RWPE2 (cell line): ENCODE data around the gene SPATA17.

Experiments used
- ATAC-seq: fragments of 200-7000 bp; cut with Tn5 transposase; 3 replicates; pipeline ENCODE4 v1.9.1; 2021; ENCODE audit warnings: low read depth
- DNase-seq: peaks from one replicate; pipeline ENCODE4 v3.0.0-alpha.2; 2020; ENCODE audit warnings: low spot score
- H3K27ac ChIP-seq: fragments of 450-650 bp; 2 replicates; pipeline ENCODE4 v1.5.1; 2017; ENCODE audit warnings: mild to moderate bottlenecking; ENCODE audit not compliant: poor library complexity, severe bottlenecking
- H3K27me3 ChIP-seq: fragments of 250-450 bp; sonication (Bioruptor Pico); 2 replicates; pipeline ENCODE4 v1.5.1; 2021; ENCODE audit warnings: mild to moderate bottlenecking, moderate library complexity; ENCODE audit not compliant: insufficient read depth, poor library complexity, severe bottlenecking
- H3K36me3 ChIP-seq: fragments of 250-450 bp; sonication (Bioruptor Pico); 2 replicates; pipeline ENCODE4 v1.5.1; 2020; ENCODE audit warnings: low read depth, mild to moderate bottlenecking, moderate library complexity
- H3K4me1 ChIP-seq: fragments of 250-450 bp; sonication (Bioruptor Pico); 2 replicates; pipeline ENCODE4 v1.5.1; 2021; ENCODE audit warnings: mild to moderate bottlenecking, moderate library complexity; ENCODE audit not compliant: insufficient read depth, poor library complexity, severe bottlenecking
- H3K4me3 ChIP-seq: fragments of 250-450 bp; sonication (Bioruptor Pico); 2 replicates; pipeline ENCODE4 v1.5.1; 2021; ENCODE audit warnings: mild to moderate bottlenecking, moderate library complexity; ENCODE audit not compliant: severe bottlenecking
- H3K9me3 ChIP-seq: fragments of 250-450 bp; sonication (Bioruptor Pico); 2 replicates; pipeline ENCODE4 v1.5.1; 2021; ENCODE audit warnings: mild to moderate bottlenecking, moderate library complexity; ENCODE audit not compliant: severe bottlenecking
- CTCF ChIP-seq: fragments of 450-650 bp; IDR thresholded peaks from one replicate; pipeline ENCODE4 v1.5.1; 2017; ENCODE audit warnings: mild to moderate bottlenecking, moderate library complexity; ENCODE audit not compliant: poor library complexity, severe bottlenecking

Gene SPATA17

GRCh38 chr1:217721692-217722091 is 90.5 kb downstream of the SPATA17 start:
- TF ChIP-seq CTCF = no peak
- H3K4me3 ChIP-seq = no peak overlapping the region
- H3K27me3 ChIP-seq = no peaks in the 10 kb centered on the region
- no peak for ATAC-seq
- H3K36me3 ChIP-seq = no peaks in the 10 kb centered on the region
- H3K4me1 ChIP-seq = no peaks in the 10 kb centered on the region
- H3K9me3 ChIP-seq = no peaks in the 10 kb centered on the region
- no peak for DNase-seq
- no peak overlapping the region for H3K27ac ChIP-seq

GRCh38 chr1:217734973-217735372 is 103.8 kb downstream of the SPATA17 start:
- H3K4me1 ChIP-seq = no peaks in the 10 kb centered on the region
- H3K27me3 ChIP-seq = no peaks in the 10 kb centered on the region
- DNase-seq (no peak), ATAC-seq (no peak)
- H3K27ac ChIP-seq = no peak overlapping the region
- no peaks in the 10 kb centered on the region for H3K9me3 ChIP-seq
- no peak overlapping the region for H3K4me3 ChIP-seq
- no peaks in the 10 kb centered on the region for H3K36me3 ChIP-seq
- no peak for TF ChIP-seq CTCF

GRCh38 chr1:217747156-217747769 is 116.1 kb downstream of the SPATA17 start:
- ATAC-seq = no peak
- TF ChIP-seq CTCF = peak; percentile 74
- Histone ChIP-seq H3K27ac (no peak overlapping the region), H3K36me3 (no peaks in the 10 kb centered on the region), H3K4me3 (no peak overlapping the region), H3K9me3 (no peaks in the 10 kb centered on the region), H3K4me1 (no peaks in the 10 kb centered on the region), H3K27me3 (no peaks in the 10 kb centered on the region)
- no peak for DNase-seq

GRCh38 chr1:217769768-217770167 is 138.6 kb downstream of the SPATA17 start:
- Histone ChIP-seq H3K4me3 (no peak overlapping the region), H3K27me3 (no peaks in the 10 kb centered on the region), H3K27ac (no peak overlapping the region), H3K9me3 (no peaks in the 10 kb centered on the region), H3K4me1 (no peaks in the 10 kb centered on the region), H3K36me3 (no peaks in the 10 kb centered on the region)
- no peak for TF ChIP-seq CTCF
- DNase-seq = no peak
- no peak for ATAC-seq

- Histone ChIP-seq H3K27ac (no peak overlapping the region), H3K4me1 (no peaks in the 10 kb centered on the region), H3K9me3 (no peaks in the 10 kb centered on the region), H3K4me3 (no peak overlapping the region), H3K36me3 (no peaks in the 10 kb centered on the region), H3K27me3 (no peaks in the 10 kb centered on the region)
- DNase-seq (no peak), ATAC-seq (no peak)
- no peak for TF ChIP-seq CTCF
Measured at GRCh38 chr1:217770918-217771317, 139.8 kb downstream of the SPATA17 start.
